SU-DHL-6 (cell line): Measurements from ENCODE around the gene CFHR4.

Experiments
- CTCF ChIP-seq: fragments of 200-600 bp; sonication (generic); IDR thresholded peaks from one replicate; pipeline ENCODE4 v1.5.1; 2017; ENCODE audit warnings: antibody characterized with exemption, mild to moderate bottlenecking, low read length, moderate library complexity; ENCODE audit not compliant: insufficient read depth, poor library complexity, severe bottlenecking
- EZH2phosphoT487 ChIP-seq: fragments of 200-600 bp; sonication (generic), shearing (Covaris generic); conservative IDR thresholded peaks from 2 replicates; pipeline ENCODE4 v1.6.1; 2018; ENCODE audit warnings: mild to moderate bottlenecking, antibody characterized with exemption, low read length, moderate library complexity, mixed read lengths

GRCh38 chr1:196890668-196891067 lies 2.8 kb downstream of the CFHR4 start:
- TF ChIP-seq CTCF (no peak), EZH2phosphoT487 (no peak)
